ENCODE measurements around the gene PPP1R26. TPM values are rescaled to one million over a fixed set of nuclear protein-coding genes. Genes with fewer than 3 reads are reported as not detected.

The PPP1R26 gene
- total RNA-seq, 1 donor from 2014 or later: 48.0 TPM

GRCh38 chr9:135522931-135523330 is 43.3 kb downstream of the PPP1R26 start:
- Histone ChIP-seq H3K27me3 (ENCODE audit: control insufficient read depth, insufficient read depth, low read length) (peaks cover 2% of the 10 kb centered on the region), H3K4me3 (ENCODE audit: low read depth, low read length) (no peak overlapping the region), H3K36me3 (ENCODE audit: control insufficient read depth, insufficient read depth, low read length) (no peaks in the 10 kb centered on the region)
- DNase-seq (ENCODE audit: low read depth): no peak
- no peak for TF ChIP-seq CTCF (IDR thresholded peaks at IDR 0.05; ENCODE audit: insufficient read depth, low read length, poor library complexity, severe bottlenecking)

- DNase-seq (ENCODE audit: low read depth): no peak
- no peaks in the 10 kb centered on the region for H3K36me3 ChIP-seq (ENCODE audit: control insufficient read depth, insufficient read depth, low read length)
- H3K27me3 ChIP-seq (ENCODE audit: control insufficient read depth, insufficient read depth, low read length): peaks cover 2% of the 10 kb centered on the region
- TF ChIP-seq CTCF (IDR thresholded peaks at IDR 0.05; ENCODE audit: insufficient read depth, low read length, poor library complexity, severe bottlenecking): no peak
- no peak overlapping the region for H3K4me3 ChIP-seq (ENCODE audit: low read depth, low read length)
Measured at GRCh38 chr9:135523521-135524129, 44.0 kb downstream of the PPP1R26 start.

- no peak overlapping the region for H3K4me3 ChIP-seq (ENCODE audit: low read depth, low read length)
- H3K27me3 ChIP-seq (ENCODE audit: control insufficient read depth, insufficient read depth, low read length): peaks cover 2% of the 10 kb centered on the region
- TF ChIP-seq CTCF (IDR thresholded peaks at IDR 0.05; ENCODE audit: insufficient read depth, low read length, poor library complexity, severe bottlenecking): no peak
- no peaks in the 10 kb centered on the region for H3K36me3 ChIP-seq (ENCODE audit: control insufficient read depth, insufficient read depth, low read length)
- DNase-seq (ENCODE audit: low read depth): no peak
Measured at GRCh38 chr9:135524130-135524861, 44.7 kb downstream of the PPP1R26 start.

GRCh38 chr9:135525241-135526088 is 45.9 kb downstream of the PPP1R26 start:
- no peak for TF ChIP-seq CTCF (IDR thresholded peaks at IDR 0.05; ENCODE audit: insufficient read depth, low read length, poor library complexity, severe bottlenecking)
- no peaks in the 10 kb centered on the region for H3K27me3 ChIP-seq (ENCODE audit: control insufficient read depth, insufficient read depth, low read length)
- no peak for DNase-seq (ENCODE audit: low read depth)
- no peaks in the 10 kb centered on the region for H3K36me3 ChIP-seq (ENCODE audit: control insufficient read depth, insufficient read depth, low read length)
- no peak overlapping the region for H3K4me3 ChIP-seq (ENCODE audit: low read depth, low read length)

GRCh38 chr9:135526089-135526729 is 46.6 kb downstream of the PPP1R26 start:
- Histone ChIP-seq H3K36me3 (ENCODE audit: control insufficient read depth, insufficient read depth, low read length) (no peaks in the 10 kb centered on the region), H3K27me3 (ENCODE audit: control insufficient read depth, insufficient read depth, low read length) (no peaks in the 10 kb centered on the region), H3K4me3 (ENCODE audit: low read depth, low read length) (no peak overlapping the region)
- no peak for DNase-seq (ENCODE audit: low read depth)
- no peak for TF ChIP-seq CTCF (IDR thresholded peaks at IDR 0.05; ENCODE audit: insufficient read depth, low read length, poor library complexity, severe bottlenecking)

Data from kidney epithelial cell (primary cell).